Trophoblast cell (in vitro differentiated cells and primary cell): ENCODE data around the gene BBOF1.

Experiments
- DNase-seq, 2 donors: peaks; one replicate each; pipeline ENCODE4 v3.0.0-alpha.2; 2016
- H2AFZ ChIP-seq: 2 replicates; pipeline ENCODE4 v1.6.1; 2013; ENCODE audit warnings: low read length, moderate library complexity, mild to moderate bottlenecking; ENCODE audit not compliant: insufficient read depth, poor library complexity
- H2AK5ac ChIP-seq: 2 replicates; pipeline ENCODE4 v1.6.1; 2013; ENCODE audit warnings: mild to moderate bottlenecking, low read length
- H2BK120ac ChIP-seq: 2 replicates; pipeline ENCODE4 v1.6.1; 2013; ENCODE audit warnings: low read length, mild to moderate bottlenecking, moderate library complexity; ENCODE audit not compliant: insufficient read depth, poor library complexity
- H2BK12ac ChIP-seq: 2 replicates; pipeline ENCODE4 v1.6.1; 2013; ENCODE audit warnings: mild to moderate bottlenecking, low read length, moderate library complexity
- H2BK5ac ChIP-seq: 2 replicates; pipeline ENCODE4 v1.6.1; 2013; ENCODE audit warnings: low read length, low read depth, moderate library complexity, mild to moderate bottlenecking; ENCODE audit not compliant: poor library complexity
- H3K14ac ChIP-seq: 2 replicates; pipeline ENCODE4 v1.6.1; 2013; ENCODE audit warnings: mild to moderate bottlenecking, low read length
- H3K18ac ChIP-seq: 2 replicates; pipeline ENCODE4 v1.6.1; 2013; ENCODE audit warnings: mild to moderate bottlenecking, low read length
- H3K23ac ChIP-seq: 2 replicates; pipeline ENCODE4 v1.6.1; 2013; ENCODE audit warnings: low read length
- H3K27ac ChIP-seq: 2 replicates; pipeline ENCODE4 v1.5.1; 2013; ENCODE audit warnings: low read depth, mild to moderate bottlenecking, inconsistent platforms, low read length, moderate library complexity
- H3K27me3 ChIP-seq: 2 replicates; pipeline ENCODE4 v1.6.1; 2013; ENCODE audit warnings: inconsistent platforms, mild to moderate bottlenecking, low read length, moderate library complexity; ENCODE audit not compliant: insufficient read depth
- H3K36me3 ChIP-seq, 2 experiments: 1 replicate in 1 of 2; 2 replicates in 1 of 2; pipeline ENCODE4 v1.6.1; 2013; ENCODE audit warnings: low read length in 2 of 2, mild to moderate bottlenecking in 2 of 2, moderate library complexity in 1 of 2; ENCODE audit not compliant: insufficient read depth in 2 of 2, control insufficient read depth in 1 of 2
- H3K4ac ChIP-seq: 2 replicates; pipeline ENCODE4 v1.6.1; 2013; ENCODE audit warnings: low read depth, mild to moderate bottlenecking, low read length, moderate library complexity
- H3K4me1 ChIP-seq, 2 experiments: 1 replicate in 1 of 2; 2 replicates in 1 of 2; pipeline ENCODE4 v1.6.1; 2013; ENCODE audit warnings: low read length in 2 of 2, mild to moderate bottlenecking in 2 of 2, moderate library complexity in 1 of 2; ENCODE audit not compliant: insufficient read depth in 2 of 2, control insufficient read depth in 1 of 2
- H3K4me2 ChIP-seq: 2 replicates; pipeline ENCODE4 v1.6.1; 2013; ENCODE audit warnings: inconsistent platforms, mild to moderate bottlenecking, low read length, moderate library complexity
- H3K4me3 ChIP-seq: 2 replicates; pipeline ENCODE4 v1.5.1; 2013; ENCODE audit warnings: mild to moderate bottlenecking, low read depth, low read length, inconsistent platforms
- H3K79me1 ChIP-seq: one replicate; pipeline ENCODE4 v1.6.1; 2013; ENCODE audit warnings: low read length
- H3K79me2 ChIP-seq: 2 replicates; pipeline ENCODE4 v1.6.1; 2013; ENCODE audit warnings: low read length, mild to moderate bottlenecking; ENCODE audit not compliant: control insufficient read depth, insufficient read depth, poor library complexity
- H3K9ac ChIP-seq: 2 replicates; pipeline ENCODE4 v1.6.1; 2013; ENCODE audit warnings: mild to moderate bottlenecking, low read length
- H3K9me3 ChIP-seq: 2 replicates; pipeline ENCODE4 v1.6.1; 2013; ENCODE audit warnings: low read depth, mild to moderate bottlenecking, control low read depth, inconsistent platforms, low read length; ENCODE audit not compliant: insufficient read depth
- H4K12ac ChIP-seq: 2 replicates; pipeline ENCODE4 v1.6.1; 2013; ENCODE audit warnings: low read depth, mild to moderate bottlenecking, low read length, moderate library complexity
- H4K8ac ChIP-seq: 2 replicates; pipeline ENCODE4 v1.6.1; 2013; ENCODE audit warnings: low read depth, mild to moderate bottlenecking, low read length, moderate library complexity
- H4K91ac ChIP-seq: one replicate; pipeline ENCODE4 v1.6.1; 2013; ENCODE audit warnings: low read depth, mild to moderate bottlenecking, low read length, moderate library complexity
- WGBS: extraction: QIAGEN DNeasy Blood & Tissue Kit; methylation state at CpG from one replicate; pipeline ENCODE4 v1.1.7; 2013; ENCODE audit warnings: missing lambda C conversion rate; ENCODE audit not compliant: insufficient read length, insufficient coverage; ENCODE audit errors: extremely low coverage; 5-methylcytosine and 5-hydroxymethylcytosine counted together

BBOF1 gene

GRCh38 chr14:74015176-74015575, 4.0 kb upstream of the BBOF1 start:
- no peak overlapping the region for H3K18ac ChIP-seq
- DNase-seq = no peak
- H2AFZ ChIP-seq = no peak overlapping the region
- peaks cover 2% of the 10 kb centered on the region in 2 experiments for H3K4me1 ChIP-seq
- no peak overlapping the region for H3K4ac ChIP-seq
- no peaks in the 10 kb centered on the region for H3K27me3 ChIP-seq
- H2BK120ac ChIP-seq = no peak overlapping the region
- H3K9me3 ChIP-seq = no peaks in the 10 kb centered on the region
- H3K9ac ChIP-seq = no peak overlapping the region
- H3K36me3 ChIP-seq = peaks cover 0 to 3% of the 10 kb centered on the region in 2 experiments
- H4K8ac ChIP-seq = no peak overlapping the region
- peaks cover 5% of the 10 kb centered on the region for H3K79me2 ChIP-seq
- H3K4me3 ChIP-seq = no peak overlapping the region
- no peak overlapping the region for H4K12ac ChIP-seq
- H2AK5ac ChIP-seq = no peak overlapping the region
- no peak overlapping the region for H3K4me2 ChIP-seq
- no peak overlapping the region for H2BK12ac ChIP-seq
- H3K79me1 ChIP-seq = peaks cover 5% of the 10 kb centered on the region
- no peak overlapping the region for H2BK5ac ChIP-seq
- no peak overlapping the region for H3K14ac ChIP-seq
- no peak overlapping the region for H3K23ac ChIP-seq
- no peak overlapping the region for H3K27ac ChIP-seq
- H4K91ac ChIP-seq = no peak overlapping the region
- WGBS = no CpG with 5 or more reads among the region's 3 CpGs

DNA sequence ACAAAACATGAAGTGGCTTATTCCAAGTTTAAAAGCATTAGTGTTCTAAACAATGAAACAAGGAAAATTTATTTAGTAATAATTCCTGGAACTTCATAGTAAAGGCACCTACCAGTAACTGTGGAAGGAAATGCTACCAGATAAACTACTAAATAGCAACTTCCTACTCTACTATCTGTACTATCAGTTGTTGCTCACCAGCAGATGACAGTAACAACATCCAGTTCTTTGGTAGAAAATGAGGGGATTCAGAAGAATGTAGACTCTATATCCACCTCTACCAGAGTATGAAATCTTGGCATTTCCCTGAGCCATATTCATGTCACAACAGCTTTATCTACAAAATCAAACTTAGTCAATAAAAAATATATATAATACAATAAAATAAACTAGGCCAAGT, 3.2 kb upstream of the BBOF1 start:
- Histone ChIP-seq H2AK5ac (no peak overlapping the region), H3K79me2 (peaks cover 5% of the 10 kb centered on the region), H3K4me2 (no peak overlapping the region)

GRCh38 chr14:74018174-74018585, 969 bp upstream of the BBOF1 start:
- no peaks in the 10 kb centered on the region for H3K9me3 ChIP-seq
- DNase-seq = peak in 1 of 2 donors; percentile 74
- H3K23ac ChIP-seq = no peak overlapping the region

More for the DNA sequence above, 3.2 kb upstream of the BBOF1 start:
- no peak overlapping the region for H4K12ac ChIP-seq
- H4K91ac ChIP-seq = no peak overlapping the region
- H3K36me3 ChIP-seq = peaks cover 0 to 3% of the 10 kb centered on the region in 2 experiments
- H3K9ac ChIP-seq = no peak overlapping the region
- H3K27ac ChIP-seq = no peak overlapping the region
- H4K8ac ChIP-seq = no peak overlapping the region
- peaks cover 5% of the 10 kb centered on the region for H3K79me1 ChIP-seq
- no peak overlapping the region for H3K14ac ChIP-seq
- peaks cover 2% of the 10 kb centered on the region in 2 experiments for H3K4me1 ChIP-seq
- no peak overlapping the region for H2AFZ ChIP-seq
- H3K4me3 ChIP-seq = no peak overlapping the region
- no peak overlapping the region for H3K4ac ChIP-seq
- no peak overlapping the region for H2BK5ac ChIP-seq
- H2BK12ac ChIP-seq = no peak overlapping the region
- H2BK120ac ChIP-seq = no peak overlapping the region
- no peaks in the 10 kb centered on the region for H3K27me3 ChIP-seq
- no peak overlapping the region for H3K23ac ChIP-seq
- no peaks in the 10 kb centered on the region for H3K9me3 ChIP-seq
- no peak overlapping the region for H3K18ac ChIP-seq
- no peak for DNase-seq

DNA sequence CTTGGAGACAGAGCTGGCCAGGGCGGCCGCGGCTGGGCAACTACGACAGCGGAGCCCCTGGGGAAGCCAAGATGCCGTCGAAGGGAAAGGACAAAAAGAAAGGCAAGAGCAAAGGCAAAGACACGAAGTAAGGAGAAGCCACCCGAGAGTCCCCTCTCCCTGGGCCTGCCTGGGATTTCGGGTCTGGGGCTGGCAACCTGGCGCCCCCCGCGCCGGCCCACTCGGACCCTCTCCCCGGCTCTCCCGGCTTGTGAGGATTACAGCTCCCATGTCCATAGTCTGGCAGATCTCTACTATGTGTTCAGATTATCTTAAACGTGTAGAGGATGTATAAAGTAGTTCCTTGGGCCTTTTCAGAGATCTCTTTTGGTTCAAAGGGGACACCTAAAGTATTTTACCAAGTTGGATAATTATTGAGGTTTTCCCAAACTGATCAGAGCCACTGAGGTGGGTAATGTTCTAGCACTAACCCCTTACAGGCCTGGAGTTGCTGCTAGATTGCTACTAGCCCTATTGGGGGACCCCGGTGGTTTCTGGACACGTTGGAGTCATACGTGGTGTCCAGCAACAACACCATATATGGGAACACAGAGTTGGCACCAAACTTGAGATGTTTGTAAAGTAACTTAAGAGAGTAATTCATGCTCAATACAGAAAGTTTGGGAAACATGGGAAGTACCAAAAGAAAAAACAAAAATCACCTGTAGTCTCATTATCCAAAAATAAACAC, 424 bp downstream of the BBOF1 start:
- peak overlapping the region; percentile 58 for H4K8ac ChIP-seq
- H2AFZ ChIP-seq = peak overlapping the region; percentile 46
- H2BK12ac ChIP-seq = no peak overlapping the region

More at GRCh38 chr14:74018174-74018585, 969 bp upstream of the BBOF1 start:
- H3K14ac ChIP-seq = peak overlapping the region; percentile 57
- no peak overlapping the region for H3K18ac ChIP-seq
- H3K4me1 ChIP-seq = peaks cover 2% of the 10 kb centered on the region in 2 experiments
- peak overlapping the region; percentile 80 for H2AFZ ChIP-seq
- H3K27me3 ChIP-seq = no peaks in the 10 kb centered on the region
- no peak overlapping the region for H3K9ac ChIP-seq
- no CpG with 5 or more reads among the region's 8 CpGs for WGBS
- no peak overlapping the region for H2BK12ac ChIP-seq
- H2BK5ac ChIP-seq = no peak overlapping the region
- H3K27ac ChIP-seq = no peak overlapping the region
- no peak overlapping the region for H3K4ac ChIP-seq
- peak overlapping the region; percentile 44 for H4K91ac ChIP-seq
- peaks cover 5% of the 10 kb centered on the region for H3K79me1 ChIP-seq
- H3K4me3 ChIP-seq = peak overlapping the region; percentile 98
- peak overlapping the region; percentile 89 for H4K8ac ChIP-seq
- H2BK120ac ChIP-seq = no peak overlapping the region
- H3K79me2 ChIP-seq = peaks cover 5% of the 10 kb centered on the region
- H3K4me2 ChIP-seq = peak overlapping the region; percentile 77
- H3K36me3 ChIP-seq = no peaks in the 10 kb centered on the region
- H2AK5ac ChIP-seq = no peak overlapping the region
- no peak overlapping the region for H4K12ac ChIP-seq

More for the DNA sequence above, 424 bp downstream of the BBOF1 start:
- Histone ChIP-seq H2AK5ac (no peak overlapping the region), H3K79me2 (peaks cover 5% of the 10 kb centered on the region), H4K12ac (no peak overlapping the region), H3K18ac (no peak overlapping the region), H4K91ac (no peak overlapping the region), H3K9ac (peak overlapping the region; percentile 73), H3K27me3 (no peaks in the 10 kb centered on the region), H3K4me2 (peak overlapping the region; percentile 77), H3K9me3 (no peaks in the 10 kb centered on the region), H3K4me3 (peak overlapping the region; percentile 72), H3K27ac (no peak overlapping the region), H3K4me1 (peaks cover 2% of the 10 kb centered on the region in 2 experiments), H3K4ac (no peak overlapping the region), H3K23ac (no peak overlapping the region), H3K14ac (no peak overlapping the region), H3K36me3 (no peaks in the 10 kb centered on the region), H3K79me1 (peaks cover 5% of the 10 kb centered on the region), H2BK120ac (no peak overlapping the region), H2BK5ac (no peak overlapping the region)
- WGBS = no CpG with 5 or more reads among the region's 21 CpGs
- peak in 1 of 2 donors; percentile 13 for DNase-seq
